ENCODE results near the gene NOD1. TPM values are rescaled to one million over a fixed set of nuclear protein-coding genes. Genes with fewer than 3 reads are reported as not detected.
"Not testable (repeated sequence)": the region's sequence is repeated elsewhere in the genome, so short reads cannot be mapped to it uniquely, and the experiment has no call there.

The NOD1 gene
- polyA plus RNA-seq, 3 donors = 7.3 to 11.1 (median 11.0) TPM

- no peak for DNase-seq
Measured at GRCh38 chr7:30505174-30505697, 26.7 kb upstream of the NOD1 start.

DNA sequence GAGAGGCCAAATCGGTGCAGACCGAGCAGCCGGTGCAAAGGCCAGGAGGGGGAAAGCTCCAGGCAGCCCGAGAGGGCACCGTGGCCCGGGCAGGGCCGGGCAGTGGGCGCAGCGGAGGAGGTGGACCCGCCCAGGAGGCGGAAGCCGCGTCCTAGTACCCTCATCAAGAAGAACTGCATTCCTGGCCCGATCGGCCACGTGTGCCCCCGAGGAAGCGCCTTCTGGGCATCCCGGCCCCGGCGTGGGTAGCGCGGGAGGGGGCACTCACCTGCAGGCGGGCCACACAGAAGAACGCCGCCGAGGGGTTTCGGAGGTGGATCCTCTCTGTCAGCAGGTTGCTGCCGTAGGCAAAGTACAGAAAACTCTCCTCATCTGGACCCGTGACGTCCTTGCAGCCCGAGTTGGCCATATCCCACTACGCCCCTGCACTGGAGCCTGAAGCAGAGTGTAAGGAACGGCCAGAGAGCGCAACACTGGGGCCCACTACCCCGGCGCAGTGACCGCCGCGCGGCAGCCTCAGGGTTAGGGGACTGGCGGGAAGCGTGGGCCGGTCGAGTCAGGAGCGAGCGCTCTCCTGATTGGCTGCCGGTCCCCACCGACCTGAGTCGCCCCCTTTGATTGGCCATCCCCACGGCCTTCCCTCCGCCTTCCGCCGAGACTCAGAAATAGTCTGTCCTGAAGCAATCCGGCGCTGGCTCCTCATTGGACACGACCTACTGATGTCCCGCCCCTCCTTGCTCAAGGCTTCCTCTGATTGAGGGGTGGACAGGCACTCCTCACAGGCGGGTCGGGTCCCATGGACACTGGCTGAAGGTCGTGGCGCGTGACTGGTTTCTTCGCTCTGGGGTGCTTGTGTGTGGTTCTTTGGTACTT lies 26.0 kb upstream of the NOD1 start, which contains the start of gene GGCT:
Gene GGCT (minus strand): TSS at position 529 of the 873 bp plus-strand sequence. CDS start 120 bp downstream, at position 409.
- DNase-seq = peak; percentile 98

DNA sequence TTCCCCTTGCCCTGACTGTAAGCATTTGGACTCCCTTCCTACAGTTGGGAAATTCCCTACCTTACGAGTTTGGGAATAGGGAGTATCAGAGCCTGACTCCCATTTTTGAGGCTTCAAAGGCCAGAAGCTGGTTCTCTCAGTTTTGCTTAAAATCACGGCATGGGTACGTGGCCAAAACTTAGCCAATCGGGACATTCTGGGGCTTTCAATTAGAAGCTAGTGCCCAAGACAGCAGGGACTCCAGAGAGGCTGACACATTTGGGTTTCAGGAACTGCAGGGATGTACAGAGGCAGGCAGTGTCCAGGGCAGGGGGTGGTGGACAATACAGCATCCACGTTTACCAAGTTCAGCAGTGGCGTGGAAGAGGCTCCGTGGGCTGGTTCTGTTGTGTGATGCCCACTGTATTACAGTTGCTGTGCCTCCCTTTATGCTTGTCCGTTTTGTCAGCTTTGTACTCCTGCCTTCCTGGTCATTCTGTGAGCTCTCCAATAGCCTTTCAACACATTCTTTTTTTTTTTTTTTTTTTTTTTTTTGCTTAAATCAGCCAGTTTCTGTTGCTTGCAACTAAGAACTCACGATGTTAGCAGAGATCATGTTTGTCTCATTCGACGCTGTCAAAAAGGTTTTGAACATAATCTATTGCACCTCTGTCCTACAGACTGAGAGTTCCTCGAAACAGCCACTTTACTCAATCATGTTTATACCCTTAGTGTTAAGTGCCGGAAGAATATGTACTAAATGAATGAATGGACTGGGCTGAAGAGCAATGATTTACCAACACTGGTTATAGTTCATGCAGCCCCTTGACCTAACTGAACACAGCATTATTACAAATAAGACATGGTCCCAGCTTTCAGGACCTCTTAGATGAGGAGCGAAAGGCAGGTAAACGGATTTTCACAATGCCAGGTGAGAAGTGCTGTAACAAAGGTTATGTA lies 25.0 kb upstream of the NOD1 start:
- no peak for DNase-seq

GRCh38 chr7:30502470-30503251 lies 24.1 kb upstream of the NOD1 start:
- DNase-seq = no peak

DNA sequence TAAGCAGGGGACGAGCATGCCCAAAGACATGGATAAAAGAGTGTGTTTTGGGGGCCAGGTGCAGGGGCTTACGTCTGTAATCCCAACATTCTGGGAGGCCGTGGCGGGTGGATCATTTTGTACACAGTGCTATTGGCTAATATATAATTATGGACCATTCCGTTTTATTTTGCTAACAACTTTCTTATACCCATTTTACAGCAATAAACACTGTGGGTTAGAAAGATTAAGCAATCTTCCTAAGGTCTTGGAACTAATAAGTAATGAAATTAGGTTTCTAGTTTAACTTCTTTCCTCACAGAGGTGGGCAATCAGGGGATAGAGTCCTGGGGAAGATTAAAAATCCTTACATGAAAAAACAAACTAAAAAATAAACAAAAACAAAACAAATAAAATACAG lies 22.7 kb upstream of the NOD1 start:
- DNase-seq = no peak

DNA sequence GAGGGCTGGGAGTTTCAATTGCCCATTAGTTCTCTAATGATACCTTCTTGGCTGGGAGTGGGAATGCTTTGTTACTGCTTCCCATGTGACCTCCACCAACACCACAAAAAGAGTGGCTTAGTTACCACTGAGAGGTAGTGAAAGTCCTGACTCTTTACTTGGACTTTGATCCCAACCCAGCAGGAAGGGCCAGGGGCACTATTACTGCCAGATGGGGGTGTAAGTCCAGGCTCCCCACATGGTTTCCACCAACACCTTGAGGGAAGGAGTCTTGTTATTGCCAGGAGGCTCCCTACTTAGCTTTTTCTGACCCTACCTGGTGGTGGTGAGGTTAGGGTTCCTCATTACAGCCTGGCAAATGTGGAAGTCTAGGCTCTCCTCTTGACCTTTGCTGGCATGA lies 14.6 kb upstream of the NOD1 start:
- DNase-seq = no peak

DNA sequence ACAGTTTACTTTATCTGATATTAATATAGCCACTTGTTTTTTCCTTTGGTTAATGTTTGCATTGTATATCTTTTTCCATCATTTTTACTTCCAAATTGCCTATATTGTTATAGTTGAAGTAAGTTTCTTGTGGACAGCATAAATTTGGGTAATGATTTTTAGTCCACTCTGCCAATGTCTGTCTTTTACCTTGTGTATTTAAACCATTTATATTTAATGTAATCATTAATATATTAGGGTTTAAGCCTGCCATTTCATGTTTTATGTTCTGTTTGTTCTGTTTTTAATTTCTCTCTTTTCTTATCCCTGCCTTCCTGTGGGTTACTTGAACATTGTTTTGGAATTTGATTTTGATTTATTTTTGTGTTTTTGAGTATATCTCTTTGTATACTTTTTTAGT lies 12.8 kb upstream of the NOD1 start:
- no peak for DNase-seq

GRCh38 chr7:30487371-30487770 lies 8.8 kb upstream of the NOD1 start:
- DNase-seq = no peak

GRCh38 chr7:30485667-30486066 lies 7.1 kb upstream of the NOD1 start:
- no peak for DNase-seq

- DNase-seq = not testable (repeated sequence)
Measured at GRCh38 chr7:30481416-30481815, 2.8 kb upstream of the NOD1 start.

DNA sequence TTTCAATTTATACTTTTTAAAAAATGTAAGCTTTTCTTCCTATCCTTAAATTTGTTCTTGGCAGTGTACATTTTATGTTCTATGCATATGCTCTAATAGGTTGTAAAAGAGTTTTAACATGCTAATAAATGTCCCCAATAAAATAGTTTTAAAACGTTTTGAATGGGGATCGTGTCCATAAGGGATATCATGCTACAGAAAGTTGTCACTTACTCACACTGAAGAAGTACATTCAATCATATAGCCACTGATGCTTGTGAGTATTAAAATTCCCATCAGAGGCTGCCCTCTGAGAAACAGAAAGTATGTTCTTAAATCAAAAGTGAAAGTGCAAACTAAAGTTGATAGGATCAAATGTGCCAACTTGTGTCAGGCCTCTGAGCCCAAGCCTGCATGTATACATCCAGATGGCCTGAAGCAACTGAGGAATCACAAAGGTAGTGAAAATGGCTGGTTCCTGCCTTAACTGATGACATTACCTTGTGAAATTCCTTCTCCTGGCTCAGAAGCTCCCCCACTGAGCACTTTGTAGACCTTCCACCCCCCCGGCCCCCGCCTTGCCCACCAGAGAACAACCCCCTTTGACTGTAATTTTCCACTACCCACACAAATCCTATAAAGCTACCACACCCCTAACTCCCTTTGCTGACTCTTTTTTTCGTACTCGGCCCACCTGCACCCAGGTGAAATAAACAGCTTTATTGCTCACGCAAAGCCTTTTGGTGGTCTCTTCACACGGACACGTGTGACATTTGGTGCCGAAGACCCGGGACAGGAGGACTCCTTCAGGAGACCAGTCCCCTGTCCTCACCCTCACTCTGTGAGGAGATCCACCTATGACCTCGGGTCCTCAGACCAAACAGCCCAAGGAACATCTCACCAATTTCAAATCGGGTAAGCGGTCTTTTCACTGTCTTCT lies 877 bp upstream of the NOD1 start:
- no peak for DNase-seq

DNA sequence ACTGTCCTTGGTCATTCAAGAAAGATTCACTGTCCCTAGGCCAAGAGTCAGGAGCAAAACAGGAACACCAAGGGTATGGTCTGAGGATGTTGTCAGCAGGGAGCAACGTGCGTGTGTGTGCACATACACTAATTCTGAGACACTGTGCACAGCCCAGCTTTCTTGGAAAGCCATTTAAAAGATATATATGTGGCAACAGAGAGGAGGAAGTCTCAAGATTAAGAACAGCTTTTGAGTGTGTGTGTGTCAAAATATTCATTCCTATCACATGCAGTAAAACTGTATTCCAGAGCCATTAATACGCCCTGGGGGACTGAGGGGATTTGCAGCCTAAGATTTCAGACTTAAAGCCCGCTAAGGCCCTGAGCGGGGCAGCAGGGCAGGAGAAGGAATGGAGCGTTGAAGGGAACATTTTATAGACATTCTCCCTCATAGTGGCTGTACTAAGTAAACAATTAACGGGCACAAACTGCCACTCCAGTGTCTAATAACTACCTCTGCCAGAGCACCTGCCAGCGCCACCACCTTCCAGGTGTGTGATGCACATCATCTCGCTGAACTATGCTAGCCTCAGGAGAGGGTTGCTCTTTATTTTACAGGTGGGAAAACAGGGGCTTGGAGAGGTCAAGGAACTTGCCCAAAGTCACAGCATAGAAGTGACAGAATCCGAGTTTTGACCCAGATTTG lies 2.0 kb downstream of the NOD1 start:
- no peak for DNase-seq

- DNase-seq = no peak
Measured at GRCh38 chr7:30475580-30475979, 3.0 kb downstream of the NOD1 start.

GRCh38 chr7:30474893-30475292 lies 3.7 kb downstream of the NOD1 start:
- DNase-seq = no peak

DNA sequence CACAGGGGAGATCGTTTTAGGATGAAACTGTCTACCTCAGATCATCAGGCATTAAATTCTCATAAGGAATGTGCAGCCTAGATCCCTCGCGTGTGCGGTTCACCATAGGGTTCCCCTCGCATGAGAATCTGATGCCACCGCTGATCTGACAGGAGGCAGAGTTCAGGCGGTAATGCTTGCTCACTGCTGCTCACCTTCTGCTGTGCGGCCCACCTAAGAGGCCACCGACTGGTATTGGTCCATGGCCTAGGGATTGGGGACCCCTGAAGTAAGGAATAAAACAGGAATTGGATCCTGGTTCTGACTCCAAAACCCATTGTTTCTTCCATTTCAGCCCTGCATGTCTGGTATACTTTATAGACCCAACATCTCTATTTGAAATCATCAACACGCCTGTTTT lies 4.1 kb downstream of the NOD1 start:
- DNase-seq = no peak

DNA sequence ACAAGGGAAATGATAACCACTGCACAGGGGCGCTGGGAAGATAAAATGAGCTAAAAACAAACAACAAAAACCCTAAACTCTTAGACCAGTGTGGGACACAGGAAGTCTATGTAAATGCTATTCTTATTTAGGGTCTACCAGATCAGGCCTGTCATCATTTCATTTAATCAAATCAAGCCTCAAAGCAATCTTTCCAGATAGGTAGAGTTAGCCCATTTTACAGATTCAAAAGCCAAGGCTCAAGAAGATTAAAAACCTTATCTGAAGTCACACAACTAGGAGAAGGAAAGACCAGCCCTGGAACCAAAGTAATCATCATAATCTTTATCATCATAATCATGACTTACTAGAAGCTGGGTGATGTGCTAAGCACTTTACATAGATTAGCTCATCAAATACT lies 4.7 kb downstream of the NOD1 start:
- DNase-seq = no peak

DNA sequence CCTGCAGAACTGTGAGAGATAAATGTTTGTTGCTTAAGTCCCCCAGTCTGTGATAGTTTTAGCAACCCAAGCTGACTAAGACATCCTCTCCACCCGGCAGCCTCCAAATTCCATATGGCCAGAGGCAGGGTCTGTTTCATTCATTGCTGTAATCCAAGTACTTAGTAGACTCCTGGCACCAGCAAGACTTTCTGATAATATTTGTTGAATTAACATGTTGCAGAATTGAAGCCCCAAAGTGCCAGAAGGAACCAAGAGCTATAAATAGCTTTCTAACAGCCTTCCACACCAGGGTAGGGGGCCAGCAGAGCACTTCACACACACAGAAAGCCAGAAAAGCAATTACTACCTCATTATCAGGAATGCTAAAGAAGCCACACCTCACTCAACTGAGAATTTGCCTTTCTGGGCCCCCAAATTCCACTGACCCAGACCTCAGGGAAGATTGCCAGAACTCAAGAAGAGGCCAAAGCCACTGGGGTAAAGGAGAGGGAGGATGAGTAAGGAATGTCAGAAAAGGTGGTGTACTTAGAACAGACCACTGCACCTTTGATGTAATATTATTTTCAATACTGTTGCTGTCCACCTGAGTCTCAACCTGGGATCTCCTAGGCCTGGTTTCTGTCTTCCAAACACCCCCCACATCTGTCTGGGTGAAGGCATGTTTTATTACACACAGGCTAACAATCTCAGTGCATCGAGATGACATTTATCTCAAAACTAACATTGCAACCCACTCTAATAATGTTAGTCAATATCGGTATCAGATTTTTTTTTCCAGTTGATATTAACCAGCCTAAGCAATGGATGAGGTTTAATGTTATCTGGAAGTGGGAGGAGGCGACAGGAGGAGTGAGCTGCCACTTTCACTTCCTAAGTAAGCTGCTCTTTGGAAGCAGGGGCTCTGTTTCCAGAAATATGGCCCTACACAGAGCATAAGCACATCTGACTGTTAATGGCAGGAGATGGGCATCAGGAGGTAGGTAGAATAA lies 5.5 kb downstream of the NOD1 start:
- no peak for DNase-seq

DNA sequence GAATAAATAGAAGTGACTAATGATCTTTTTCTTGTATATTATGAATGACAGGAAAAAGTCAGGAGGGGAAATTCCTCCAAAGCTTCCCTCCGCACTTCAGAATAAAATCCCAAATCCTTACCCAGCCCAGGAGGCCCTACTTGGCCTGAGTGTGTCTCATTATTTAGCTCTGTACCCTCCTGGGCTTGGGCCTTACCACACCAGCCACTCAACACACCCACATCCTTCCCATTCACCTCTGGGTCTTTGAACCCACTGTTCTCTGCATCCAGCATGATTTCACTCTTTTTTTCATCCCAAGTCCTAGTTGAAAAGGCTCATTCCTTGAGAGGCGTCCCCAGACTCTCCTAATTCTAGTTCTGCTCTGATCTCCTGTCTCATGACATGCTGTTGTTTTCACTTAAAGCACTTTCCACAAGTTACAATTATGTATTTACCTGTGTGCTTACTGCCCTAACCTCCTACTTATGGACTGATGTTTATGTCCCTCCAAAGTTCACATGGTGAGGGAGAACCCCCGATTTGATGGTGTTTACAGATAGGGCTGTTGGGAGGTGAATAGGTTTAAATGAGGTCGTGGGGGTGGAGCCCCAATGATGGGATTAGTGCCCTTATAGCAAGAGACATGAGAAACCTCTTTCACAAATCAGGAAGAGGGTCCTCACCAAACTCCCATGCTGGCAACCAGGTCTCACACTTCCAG lies 6.4 kb downstream of the NOD1 start:
- DNase-seq = no peak
